ENCODE measurements around the gene EFNA2. TPM values are rescaled to one million over a fixed set of nuclear protein-coding genes. Genes with fewer than 3 reads are reported as not detected.

EFNA2 gene
- total RNA-seq, 1 experiment from 2014 or later, result 12.2 TPM

GRCh38 chr19:1252821-1253513 is 32.7 kb upstream of the EFNA2 start (continued):
- TF ChIP-seq TCF7L2 (IDR thresholded peaks at IDR 0.05; ENCODE audit: borderline replicate concordance, extremely low read depth, insufficient read depth, insufficient read length), result peak; percentile 55
- no peak for TF ChIP-seq ATF3 (IDR thresholded peaks at IDR 0.05)
- TF ChIP-seq SP1 (IDR thresholded peaks at IDR 0.05; ENCODE audit: low read depth), result peak; percentile 26; the same call in 1 of the 2 replicates

GRCh38 chr19:1253514-1254080 is 32.1 kb upstream of the EFNA2 start:
- H3K27ac ChIP-seq (ENCODE audit: low read depth, low read length), result peak overlapping the region; percentile 99
- H4K20me1 ChIP-seq (ENCODE audit: insufficient read depth), result peaks cover 3% of the 10 kb centered on the region; the same call in 1 of the 2 replicates
- H3K27me3 ChIP-seq (ENCODE audit: insufficient read depth, low read length), result no peaks in the 10 kb centered on the region
- no TSS peak for BruUV-seq (replicated peaks)
- H3K4me3 ChIP-seq (replicated peaks in 1 of 2; ENCODE audit: low read depth in 1 of 2, low read length in 2 of 2), result peak overlapping the region; percentile 68 to 74; a peak in 3 of 4 replicates
- ChIA-PET POLR2A (interaction anchor here (1.2 to 3.5 kb wide), 5 partner anchors 8 to 20 kb away, joined by 5 to 40 read pairs (median 8); partner anchors contain the start of gene CIRBP), CTCF (interaction anchor here (1.4 to 2.3 kb wide), 2 partner anchors 10 to 13 kb away, joined by 13 to 16 read pairs; no protein-coding TSS in a partner anchor), RAD21 (ENCODE audit: low non-redundant PET in 1 of 2, low total read pairs in 2 of 2, uncharacterized antibody in 2 of 2, unreplicated experiment in 2 of 2) (interaction anchor here (1.0 to 1.5 kb wide), 5 partner anchors 8 to 16 kb away, joined by 3 to 12 read pairs (median 6); partner anchors contain the start of gene CIRBP (in 1 of the 2))
- no peak for TF ChIP-seq EZH2phosphoT487 (IDR thresholded peaks at IDR 0.05; ENCODE audit: borderline replicate concordance)
- TF ChIP-seq EZH2 (IDR thresholded peaks at IDR 0.05), result no peak
- no peak for TF ChIP-seq POLR2AphosphoS5 (IDR thresholded peaks at IDR 0.05; ENCODE audit: low read depth, low read length)
- TF ChIP-seq REST (IDR thresholded peaks at IDR 0.05; ENCODE audit: low read depth), result no peak
- no peak for TF ChIP-seq YY1 (IDR thresholded peaks at IDR 0.05; ENCODE audit: extremely low read depth, insufficient replicate concordance, low read depth, low read length)
- TF ChIP-seq FOSL1 (IDR thresholded peaks at IDR 0.05; ENCODE audit: low read depth), result no peak
- TF ChIP-seq RAD21 (IDR thresholded peaks at IDR 0.05; ENCODE audit: low read depth), result no peak
- no peak for TF ChIP-seq SIN3A (IDR thresholded peaks at IDR 0.05; ENCODE audit: low read depth)
- no peak for TF ChIP-seq ZNF274 (IDR thresholded peaks at IDR 0.05; ENCODE audit: low read depth, low read length)
- no peak for TF ChIP-seq EGR1 (IDR thresholded peaks at IDR 0.05; ENCODE audit: low read depth)
- no peak for TF ChIP-seq ZBTB33 (IDR thresholded peaks at IDR 0.05; ENCODE audit: extremely low read depth, insufficient replicate concordance, low read length)
- no peak overlapping the region for H2AFZ ChIP-seq (ENCODE audit: low read depth, low read length, poor library complexity, severe bottlenecking)
- peaks cover 81% of the 10 kb centered on the region for H3K79me2 ChIP-seq (ENCODE audit: insufficient read depth, low read length)
- ATAC-seq (peak; percentile 0; the same call in 1 of the 2 replicates), DNase-seq (ENCODE audit: low read depth, low spot score) (no peak)
- H3K36me3 ChIP-seq (ENCODE audit: control insufficient read depth in 1 of 2, insufficient read depth in 2 of 2, low read length in 2 of 2), result peaks cover 30 to 54% of the 10 kb centered on the region in 2 experiments
- H3K9me3 ChIP-seq (ENCODE audit: control insufficient read depth in 1 of 2, insufficient read depth in 1 of 2, low read depth in 1 of 2, low read length in 2 of 2), result no peaks in the 10 kb centered on the region
- H3K4me1 ChIP-seq (ENCODE audit: control insufficient read depth in 1 of 2, insufficient read depth in 2 of 2, low read length in 2 of 2), result peaks cover 25 to 75% of the 10 kb centered on the region in 2 experiments
- peak overlapping the region; percentile 91 for H3K9ac ChIP-seq (ENCODE audit: low read length)
- H3K4me2 ChIP-seq (ENCODE audit: low read length), result peak overlapping the region; percentile 99
- intact Hi-C loops (cut with micrococcal nuclease), result no loop called here
- H3K9me2 ChIP-seq (ENCODE audit: insufficient read depth), result no peaks in the 10 kb centered on the region
